GM19438 (cell line): ENCODE results near the gene CDC14A.

Source experiments
- ATAC-seq: cut with Tn5 transposase; IDR thresholded peaks from one replicate; pipeline ENCODE4 v1.9.1; 2021; ENCODE audit warnings: low read depth; ENCODE audit not compliant: unreplicated experiment

CDC14A gene

GRCh38 chr1:100479620-100480338 lies 127.5 kb downstream of the CDC14A start:
- ATAC-seq: no peak

- ATAC-seq: no peak
Observed at GRCh38 chr1:100481303-100481702, 129.0 kb downstream of the CDC14A start.

GRCh38 chr1:100482167-100482566 lies 129.9 kb downstream of the CDC14A start:
- no peak for ATAC-seq

GRCh38 chr1:100482748-100483147 lies 130.4 kb downstream of the CDC14A start:
- no peak for ATAC-seq

- ATAC-seq: no peak
Observed at GRCh38 chr1:100483230-100483629, 130.9 kb downstream of the CDC14A start.

- ATAC-seq: no peak
Observed at GRCh38 chr1:100485855-100486258, 133.6 kb downstream of the CDC14A start.

GRCh38 chr1:100494393-100495084 lies 142.2 kb downstream of the CDC14A start:
- no peak for ATAC-seq

- no peak for ATAC-seq
Observed at GRCh38 chr1:100496896-100497295, 144.6 kb downstream of the CDC14A start.

- no peak for ATAC-seq
Observed at GRCh38 chr1:100497796-100498195, 145.5 kb downstream of the CDC14A start.

GRCh38 chr1:100499194-100499811 lies 147.0 kb downstream of the CDC14A start:
- no peak for ATAC-seq

GRCh38 chr1:100502052-100502792 lies 149.9 kb downstream of the CDC14A start:
- no peak for ATAC-seq

- ATAC-seq: no peak
Observed at GRCh38 chr1:100506217-100506616, 153.9 kb downstream of the CDC14A start.

- ATAC-seq: no peak
Observed at GRCh38 chr1:100510451-100510850, 158.1 kb downstream of the CDC14A start.

GRCh38 chr1:100511058-100511457 lies 158.8 kb downstream of the CDC14A start:
- ATAC-seq: no peak

GRCh38 chr1:100511773-100512172 lies 159.5 kb downstream of the CDC14A start:
- ATAC-seq: no peak

GRCh38 chr1:100512803-100513352 lies 160.6 kb downstream of the CDC14A start:
- no peak for ATAC-seq

- no peak for ATAC-seq
Observed at GRCh38 chr1:100516857-100517256, 164.6 kb downstream of the CDC14A start.

GRCh38 chr1:100517515-100517914 lies 165.2 kb downstream of the CDC14A start:
- no peak for ATAC-seq

GRCh38 chr1:100518023-100518422 lies 165.7 kb downstream of the CDC14A start:
- ATAC-seq: no peak

- ATAC-seq: peak; percentile 96
Observed at GRCh38 chr1:100523038-100523652, 170.8 kb downstream of the CDC14A start.
